Endothelial cell of umbilical vein (primary cell): ENCODE results near the gene SMIM27. TPM values are rescaled to one million over a fixed set of nuclear protein-coding genes. Genes with fewer than 3 reads are reported as not detected.
"Not testable (repeated sequence)": the region's sequence is repeated elsewhere in the genome, so short reads cannot be mapped to it uniquely, and the experiment has no call there.

ENCODE experiments used
- BruUV-seq: library from RNA; stranded (reverse); fragments of 400-500 nt; replicated peaks from 2 replicates; lab custom pipeline; 2021; lab: Mats Ljungman, UMichigan
- CTCF ChIA-PET: fragments of 300-600, 350-600 bp; sonication (Branson Sonifier 250); formaldehyde crosslinking; loops from one replicate; lab custom pipeline; 2021; ENCODE audit warnings: antibody characterized with exemption, inconsistent platforms; lab: Charles Lee
- POLR2A ChIA-PET: fragments of 300-600, 350-600 bp; sonication (Branson Sonifier 250); formaldehyde crosslinking; loops from one replicate; lab custom pipeline; 2021; ENCODE audit warnings: antibody characterized with exemption, inconsistent platforms; lab: Charles Lee
- DNase-seq: peaks from one replicate; pipeline ENCODE4 v3.0.0-alpha.2; 2011; ENCODE audit warnings: low read depth, low spot score
- FAIRE-seq: peaks from 2 replicates; lab custom pipeline; 2011; peaks lifted over from hg19 to GRCh38; lab: Jason Lieb, UNC
- H2AFZ ChIP-seq: 2 replicates; pipeline ENCODE4 v1.6.0; 2012; ENCODE audit warnings: low read depth, low read length, control low read depth, inconsistent platforms
- H3K27ac ChIP-seq: 2 replicates; pipeline ENCODE4 v1.5.1; 2011; ENCODE audit warnings: low read depth, mild to moderate bottlenecking, control low read depth, low read length, moderate library complexity; ENCODE audit not compliant: insufficient read depth
- H3K27me3 ChIP-seq, 2 experiments: 2 replicates each; pipeline versions ENCODE4 v1.6.0 to v1.6.1; 2011; ENCODE audit warnings: low read length in 2 of 2, mixed read lengths in 1 of 2; ENCODE audit not compliant: control insufficient read depth in 2 of 2, insufficient read depth in 2 of 2
- H3K36me3 ChIP-seq, 2 experiments: 2 replicates in 1 of 2; 3 replicates in 1 of 2; pipeline ENCODE4 v1.5.1; 2011; ENCODE audit warnings: low read length in 2 of 2, mild to moderate bottlenecking in 1 of 2, moderate library complexity in 1 of 2; ENCODE audit not compliant: control insufficient read depth in 2 of 2, insufficient read depth in 2 of 2; ENCODE audit errors: extremely low read depth in 1 of 2
- H3K4me1 ChIP-seq: 3 replicates; pipeline ENCODE4 v1.5.1; 2011; ENCODE audit warnings: mild to moderate bottlenecking, low read length; ENCODE audit not compliant: control insufficient read depth, insufficient read depth; ENCODE audit errors: extremely low read depth
- H3K4me2 ChIP-seq: 2 replicates; pipeline ENCODE4 v1.6.1; 2011; ENCODE audit warnings: low read length, control low read depth, mixed read lengths; ENCODE audit not compliant: insufficient read depth
- H3K4me3 ChIP-seq, 3 experiments: fragments of 200-600 bp in 1 of 3; sonication (generic), shearing (Covaris generic) in 1 of 3; replicated peaks in 1 of 3; 2 replicates each; pipeline ENCODE4 v1.5.1; 2011 to 2016; ENCODE audit warnings: control low read depth in 3 of 3, low read length in 3 of 3, mild to moderate bottlenecking in 2 of 3, inconsistent platforms in 1 of 3, low read depth in 1 of 3, moderate library complexity in 1 of 3; ENCODE audit not compliant: insufficient read depth in 1 of 3
- H3K79me2 ChIP-seq: 2 replicates; pipeline ENCODE4 v1.6.0; 2012; ENCODE audit warnings: low read length, inconsistent platforms; ENCODE audit not compliant: control insufficient read depth, insufficient read depth
- H3K9ac ChIP-seq: replicated peaks from 2 replicates; pipeline ENCODE3; 2011; ENCODE audit warnings: low read length, control low read depth; ENCODE audit not compliant: insufficient read depth; ENCODE audit errors: extremely low read depth
- H3K9me1 ChIP-seq: replicated peaks from 3 replicates; pipeline ENCODE4 v1.6.0; 2011; ENCODE audit warnings: mild to moderate bottlenecking, low read length; ENCODE audit not compliant: control insufficient read depth, insufficient read depth; ENCODE audit errors: extremely low read depth
- H3K9me3 ChIP-seq: replicated peaks from 2 replicates; pipeline ENCODE4 v1.5.1; 2012; ENCODE audit warnings: low read length, inconsistent platforms; ENCODE audit not compliant: control insufficient read depth, insufficient read depth
- H4K20me1 ChIP-seq: replicated peaks from 2 replicates; pipeline ENCODE3; 2011; ENCODE audit warnings: mild to moderate bottlenecking, low read length; ENCODE audit not compliant: control insufficient read depth, insufficient read depth; ENCODE audit errors: extremely low read depth
- FOS ChIP-seq: IDR thresholded peaks from 2 replicates; pipeline ENCODE4 v1.6.1; 2011; ENCODE audit warnings: mild to moderate bottlenecking, low read length, moderate library complexity, borderline replicate concordance; ENCODE audit not compliant: insufficient read depth
- MYC ChIP-seq: IDR thresholded peaks from one replicate; pipeline ENCODE4 v1.6.1; 2011; ENCODE audit warnings: mild to moderate bottlenecking, low read depth, low read length
- POLR2A ChIP-seq: IDR thresholded peaks from 2 replicates; pipeline ENCODE4 v1.6.1; 2012; ENCODE audit warnings: low read depth, mild to moderate bottlenecking, control low read depth, low read length
- POLR2AphosphoS5 ChIP-seq: IDR thresholded peaks from 2 replicates; pipeline ENCODE4 v1.6.1; 2012; ENCODE audit warnings: low read depth, mild to moderate bottlenecking, control low read depth, low read length, moderate library complexity; ENCODE audit not compliant: insufficient read depth
- dilution Hi-C: fragments of 300-500 bp; cut with MboI; formaldehyde crosslinking; loops from one replicate; pipeline ENCODE4 v1.15.0; 2019; ENCODE audit warnings: low sequenced_read_pairs; ENCODE audit not compliant: extremely low pct_ligation_motif_present
- intact Hi-C: fragments of 100-400 bp; cut with micrococcal nuclease; formaldehyde crosslinking; loops from one replicate; pipeline ENCODE4 v1.10.0; 2022
- polyA plus RNA-seq, 4 experiments: library from polyadenylated mRNA; depleted of rRNA in 3 of 4; stranded (reverse) in 3 of 4; unstranded in 1 of 4; fragments of >200 nt; gene quantifications; 2 replicates each; pipeline versions ENCODE4 v1.2.1 to v1.2.3, GENCODE V29; 2011 to 2012; ENCODE audit warnings: missing spikeins in 1 of 4
- total RNA-seq: library from RNA; stranded (reverse); gene quantifications from 2 replicates; pipeline ENCODE4 v1.2.3, GENCODE V29; 2021
- TF ChIP-seq, protein P1 (sequence below): IDR thresholded peaks from 2 replicates; pipeline ENCODE4 v1.6.1; 2011; ENCODE audit not compliant: insufficient read depth, insufficient read length
- TF ChIP-seq, protein P2 (sequence below), 2 donors: IDR thresholded peaks; 1 replicate in 1 of 2; 2 replicates in 1 of 2; pipeline ENCODE4 v1.5.1; 2011; ENCODE audit warnings: low read length in 2 of 2, mild to moderate bottlenecking in 2 of 2, moderate library complexity in 2 of 2, control low read depth in 1 of 2, inconsistent platforms in 1 of 2, low read depth in 1 of 2; ENCODE audit not compliant: insufficient read depth in 1 of 2; ENCODE audit errors: extremely low read depth in 1 of 2

The SMIM27 gene
- total and polyA plus RNA-seq, 2 donors (not counting 3 experiments of a cell fraction or from before 2014, with no cell fraction given): 3.4 to 11.5 TPM

DNA sequence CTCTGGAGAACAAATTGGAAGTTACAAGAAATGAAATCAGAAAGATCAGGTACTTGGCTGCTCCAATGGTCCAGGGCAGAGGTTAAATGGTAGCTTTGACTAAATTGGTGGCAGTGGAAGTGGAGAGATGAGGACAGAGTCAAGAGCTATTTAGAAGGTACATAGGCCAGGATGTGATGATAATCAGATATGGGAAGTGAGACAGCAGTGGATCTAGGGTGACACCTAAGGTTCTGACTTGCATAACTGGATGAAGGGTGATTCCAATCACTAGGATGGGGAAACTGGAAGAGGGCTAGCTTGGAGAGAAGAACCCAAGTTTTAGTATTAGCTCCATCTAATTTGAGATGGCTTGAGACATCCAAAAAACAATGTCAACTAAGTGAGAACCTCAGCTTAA, 44.8 kb downstream of the SMIM27 start:
- H3K4me2 ChIP-seq: no peak overlapping the region
- BruUV-seq: no TSS peak
- no peaks in the 10 kb centered on the region for H3K79me2 ChIP-seq
- no peak overlapping the region for H3K27ac ChIP-seq
- H3K4me3 ChIP-seq: no peak overlapping the region
- H3K27me3 ChIP-seq: peaks cover 0 to 2% of the 10 kb centered on the region in 2 experiments
- no peaks in the 10 kb centered on the region for H4K20me1 ChIP-seq
- H3K9me3 ChIP-seq: no peaks in the 10 kb centered on the region
- H2AFZ ChIP-seq: no peak overlapping the region
- dilution Hi-C loops: no loop called here
- H3K4me1 ChIP-seq: no peaks in the 10 kb centered on the region
- ChIA-PET POLR2A (no interaction called here), CTCF (interaction anchor here (1.1 kb wide), 1 partner anchor 15 kb away, joined by 4 read pairs; no protein-coding TSS in a partner anchor)
- DNase-seq (no peak), FAIRE-seq (no peak)
- TF ChIP-seq, protein P1, sequence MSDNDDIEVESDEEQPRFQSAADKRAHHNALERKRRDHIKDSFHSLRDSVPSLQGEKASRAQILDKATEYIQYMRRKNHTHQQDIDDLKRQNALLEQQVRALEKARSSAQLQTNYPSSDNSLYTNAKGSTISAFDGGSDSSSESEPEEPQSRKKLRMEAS: no peak
- TF ChIP-seq, protein P2, sequence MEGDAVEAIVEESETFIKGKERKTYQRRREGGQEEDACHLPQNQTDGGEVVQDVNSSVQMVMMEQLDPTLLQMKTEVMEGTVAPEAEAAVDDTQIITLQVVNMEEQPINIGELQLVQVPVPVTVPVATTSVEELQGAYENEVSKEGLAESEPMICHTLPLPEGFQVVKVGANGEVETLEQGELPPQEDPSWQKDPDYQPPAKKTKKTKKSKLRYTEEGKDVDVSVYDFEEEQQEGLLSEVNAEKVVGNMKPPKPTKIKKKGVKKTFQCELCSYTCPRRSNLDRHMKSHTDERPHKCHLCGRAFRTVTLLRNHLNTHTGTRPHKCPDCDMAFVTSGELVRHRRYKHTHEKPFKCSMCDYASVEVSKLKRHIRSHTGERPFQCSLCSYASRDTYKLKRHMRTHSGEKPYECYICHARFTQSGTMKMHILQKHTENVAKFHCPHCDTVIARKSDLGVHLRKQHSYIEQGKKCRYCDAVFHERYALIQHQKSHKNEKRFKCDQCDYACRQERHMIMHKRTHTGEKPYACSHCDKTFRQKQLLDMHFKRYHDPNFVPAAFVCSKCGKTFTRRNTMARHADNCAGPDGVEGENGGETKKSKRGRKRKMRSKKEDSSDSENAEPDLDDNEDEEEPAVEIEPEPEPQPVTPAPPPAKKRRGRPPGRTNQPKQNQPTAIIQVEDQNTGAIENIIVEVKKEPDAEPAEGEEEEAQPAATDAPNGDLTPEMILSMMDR (IDR thresholded peaks at IDR 0.05; ENCODE audit: extremely low read depth in 1 of 2, insufficient read depth in 1 of 2, low read depth in 1 of 2, low read length in 2 of 2): no peak
- TF ChIP-seq POLR2AphosphoS5 (no peak), FOS (no peak), MYC (no peak), POLR2A (no peak)
- no peak overlapping the region for H3K9ac ChIP-seq
- no peaks in the 10 kb centered on the region for H3K36me3 ChIP-seq
- intact Hi-C loops: no loop called here
- H3K9me1 ChIP-seq: no peaks in the 10 kb centered on the region

DNA sequence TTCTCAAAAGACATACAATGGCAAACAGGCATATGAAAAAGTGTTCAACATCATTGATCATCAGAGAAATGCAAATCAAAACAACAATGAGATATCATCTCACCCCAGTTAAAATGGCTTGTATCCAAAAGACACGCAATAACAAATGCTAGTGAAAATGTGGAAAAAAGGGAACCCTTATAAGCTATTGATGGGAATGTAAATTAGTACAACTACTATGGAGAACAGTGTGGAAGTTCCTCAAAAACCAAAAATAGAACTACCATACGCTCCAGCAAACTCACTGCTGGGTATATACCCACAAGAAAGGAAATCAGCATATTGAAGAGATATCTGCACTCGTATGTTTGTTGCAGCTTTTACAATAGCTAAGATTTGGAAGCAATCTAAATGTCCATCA, 46.9 kb downstream of the SMIM27 start:
- CTCF ChIA-PET: interaction anchor here (0.6 to 1.3 kb wide), 3 partner anchors 10 to 401 kb away, joined by 3 to 4 read pairs (median 3); no protein-coding TSS in a partner anchor
- H3K9me1 ChIP-seq, H3K9me3 ChIP-seq, H2AFZ ChIP-seq, H3K27ac ChIP-seq, H3K9ac ChIP-seq, H3K27me3 ChIP-seq, DNase-seq, BruUV-seq, H3K4me3 ChIP-seq, H3K36me3 ChIP-seq, H4K20me1 ChIP-seq, FAIRE-seq, H3K79me2 ChIP-seq, H3K4me2 ChIP-seq, H3K4me1 ChIP-seq, POLR2A ChIA-PET, intact Hi-C loops, dilution Hi-C loops: not testable (repeated sequence)

Other genes starting within 250 kb of the SMIM27 start
- 54.1 and 56.9 TPM in 2 replicates for gene ACO1, start 167.7 kb upstream of the SMIM27 start, total RNA-seq
- gene ACO1, start 167.7 kb upstream of the SMIM27 start, polyA plus RNA-seq: 45.7 and 51.6 TPM in 2 replicates
- gene RIGI, start 26.1 kb upstream of the SMIM27 start, total RNA-seq: 11.4 and 13.3 TPM in 2 replicates
- gene RIGI, start 26.1 kb upstream of the SMIM27 start, polyA plus RNA-seq: 3.8 and 4.5 TPM in 2 replicates
- 16.2 and 16.8 TPM in 2 replicates for gene TOPORS, start 259 bp downstream of the SMIM27 start, total RNA-seq
- gene TOPORS, start 259 bp downstream of the SMIM27 start, polyA plus RNA-seq: 4.8 and 6.1 TPM in 2 replicates
- 53.5 and 54.2 TPM in 2 replicates for gene NDUFB6, start 20.8 kb downstream of the SMIM27 start, total RNA-seq
- gene NDUFB6, start 20.8 kb downstream of the SMIM27 start, polyA plus RNA-seq: 35.8 and 59.2 TPM in 2 replicates
- not detected in 2 replicates for gene TAF1L, start 83.3 kb downstream of the SMIM27 start, total RNA-seq
- not detected in 2 replicates for gene TAF1L, start 83.3 kb downstream of the SMIM27 start, polyA plus RNA-seq
- not detected in 2 replicates for gene TMEM215, start 231.2 kb downstream of the SMIM27 start, total RNA-seq
- gene TMEM215, start 231.2 kb downstream of the SMIM27 start, polyA plus RNA-seq: not detected in 2 replicates